GM23248 (cell line): ENCODE measurements around the gene ZNF853. TPM values are rescaled to one million over a fixed set of nuclear protein-coding genes. Genes with fewer than 3 reads are reported as not detected.

Experiments
- DNase-seq: peaks from one replicate; pipeline ENCODE4 v3.0.0-alpha.2; 2015
- H2AFZ ChIP-seq: fragments of 200-600 bp; sonication (generic); 2 replicates; pipeline ENCODE4 v1.6.1; 2016; ENCODE audit warnings: antibody characterized with exemption
- H3F3A ChIP-seq: fragments of 200-600 bp; sonication (generic); 2 replicates; pipeline ENCODE4 v1.6.1; 2016; ENCODE audit warnings: mild to moderate bottlenecking, antibody characterized with exemption, mixed run types; ENCODE audit not compliant: insufficient read depth
- H3K27ac ChIP-seq: fragments of 200-600 bp; sonication (generic); 2 replicates; pipeline ENCODE4 v1.5.1; 2016; ENCODE audit warnings: mild to moderate bottlenecking
- H3K27me3 ChIP-seq: fragments of 200-600 bp; sonication (generic); replicated peaks from 2 replicates; pipeline ENCODE4 v1.6.1; 2016; ENCODE audit warnings: mild to moderate bottlenecking; ENCODE audit not compliant: insufficient read depth
- H3K36me3 ChIP-seq: fragments of 200-600 bp; sonication (generic); 2 replicates; pipeline ENCODE4 v1.6.1; 2016; ENCODE audit warnings: low read depth, mild to moderate bottlenecking
- H3K4me1 ChIP-seq: fragments of 200-600 bp; sonication (generic); 2 replicates; pipeline ENCODE4 v1.6.1; 2016; ENCODE audit warnings: mild to moderate bottlenecking; ENCODE audit not compliant: insufficient read depth
- H3K4me2 ChIP-seq: fragments of 200-600 bp; sonication (generic); one replicate; pipeline ENCODE4 v1.6.1; 2016; ENCODE audit warnings: mild to moderate bottlenecking; ENCODE audit not compliant: unreplicated experiment
- H3K4me3 ChIP-seq: fragments of 200-600 bp; sonication (generic); 2 replicates; pipeline ENCODE4 v1.5.1; 2016; ENCODE audit warnings: mild to moderate bottlenecking
- H3K79me2 ChIP-seq: fragments of 200-600 bp; sonication (generic); 2 replicates; pipeline ENCODE4 v1.6.1; 2016; ENCODE audit warnings: mild to moderate bottlenecking; ENCODE audit not compliant: insufficient read depth
- H3K9ac ChIP-seq: fragments of 200-600 bp; sonication (generic); 2 replicates; pipeline ENCODE4 v1.6.1; 2016; ENCODE audit warnings: mild to moderate bottlenecking
- H3K9me2 ChIP-seq: fragments of 200-600 bp; sonication (generic); 2 replicates; pipeline ENCODE4 v1.6.1; 2016; ENCODE audit warnings: mixed run types, mild to moderate bottlenecking, moderate library complexity; ENCODE audit not compliant: insufficient read depth
- H3K9me3 ChIP-seq: fragments of 200-600 bp; sonication (generic); one replicate; pipeline ENCODE4 v1.6.1; 2017; ENCODE audit warnings: low read depth
- H4K20me1 ChIP-seq: fragments of 200-600 bp; sonication (generic); 2 replicates; pipeline ENCODE4 v1.6.0; 2016; ENCODE audit not compliant: insufficient read depth
- EZH2 ChIP-seq: fragments of 200-600 bp; sonication (generic); IDR thresholded peaks from 2 replicates; pipeline ENCODE4 v1.6.1; 2018; ENCODE audit warnings: antibody characterized with exemption, mild to moderate bottlenecking; ENCODE audit not compliant: insufficient read depth, poor library complexity, severe bottlenecking
- EZH2phosphoT487 ChIP-seq: fragments of 200-600 bp; sonication (generic); IDR thresholded peaks from 2 replicates; pipeline ENCODE4 v1.6.1; 2018; ENCODE audit warnings: antibody characterized with exemption, moderate library complexity, mild to moderate bottlenecking, low read depth; ENCODE audit not compliant: insufficient read depth
- WGBS, 2 experiments: methylation state at CpG; one replicate each; pipeline ENCODE4 v1.1.6; 2015 to 2017; ENCODE audit warnings: low lambda C conversion rate in 2 of 2, low coverage in 1 of 2; ENCODE audit errors: missing lambda C conversion rate in 2 of 2; 5-methylcytosine and 5-hydroxymethylcytosine counted together
- in situ Hi-C: fragments of 300-500 bp; cut with MboI; formaldehyde crosslinking; loops from 2 replicates; pipeline ENCODE4 v1.15.0; 2020
- polyA plus RNA-seq: library from polyadenylated mRNA; unstranded; fragments of >200 nt; fragmentation: Nextera tagmentation; extraction: Ambion mirVana; gene quantifications from 2 replicates; pipeline ENCODE4 v1.2.1, GENCODE V29; 2016
- total RNA-seq: library from RNA; depleted of rRNA; stranded (reverse); fragments of >200 nt; shearing (Covaris generic); gene quantifications from 2 replicates; pipeline ENCODE4 v1.2.3, GENCODE V29; 2014

Gene ZNF853
- total and polyA plus RNA-seq, 2 experiments from 2014 or later: 0.22 TPM; not detected in 1

GRCh38 chr7:6612819-6613218 lies 2.6 kb upstream of the ZNF853 start:
- DNase-seq: no peak
- TF ChIP-seq EZH2 (no peak), EZH2phosphoT487 (no peak)
- in situ Hi-C loops: no loop called here

GRCh38 chr7:6613706-6614105 lies 1.7 kb upstream of the ZNF853 start:
- H3K27ac ChIP-seq: no peak overlapping the region
- TF ChIP-seq EZH2phosphoT487 (no peak), EZH2 (no peak)
- no peaks in the 10 kb centered on the region for H3K9me3 ChIP-seq
- no peaks in the 10 kb centered on the region for H3K36me3 ChIP-seq
- H3K9me2 ChIP-seq: no peaks in the 10 kb centered on the region
- no peaks in the 10 kb centered on the region for H3K79me2 ChIP-seq
- H3K4me3 ChIP-seq: no peak overlapping the region
- H3K27me3 ChIP-seq: peaks cover 35% of the 10 kb centered on the region
- DNase-seq: no peak
- H2AFZ ChIP-seq: no peak overlapping the region
- H4K20me1 ChIP-seq: no peaks in the 10 kb centered on the region
- 52 to 71% methylated on average over 2 of the region's 2 CpGs for WGBS, 2 experiments
- no peaks in the 10 kb centered on the region for H3K4me1 ChIP-seq
- H3K9ac ChIP-seq: no peak overlapping the region
- in situ Hi-C loops: no loop called here
- no peak overlapping the region for H3K4me2 ChIP-seq
- no peaks in the 10 kb centered on the region for H3F3A ChIP-seq

More at GRCh38 chr7:6612819-6613218, 2.6 kb upstream of the ZNF853 start:
- 53 to 72% methylated on average over 5 to 7 of the region's 7 CpGs for WGBS, 2 experiments
- H3K4me3 ChIP-seq: no peak overlapping the region
- no peaks in the 10 kb centered on the region for H3K4me1 ChIP-seq
- no peaks in the 10 kb centered on the region for H3F3A ChIP-seq
- H3K4me2 ChIP-seq: no peak overlapping the region
- no peaks in the 10 kb centered on the region for H3K9me3 ChIP-seq
- peaks cover 35% of the 10 kb centered on the region for H3K27me3 ChIP-seq
- H3K9me2 ChIP-seq: no peaks in the 10 kb centered on the region
- no peak overlapping the region for H3K27ac ChIP-seq
- H4K20me1 ChIP-seq: no peaks in the 10 kb centered on the region
- H3K36me3 ChIP-seq: no peaks in the 10 kb centered on the region
- H3K9ac ChIP-seq: no peak overlapping the region
- no peak overlapping the region for H2AFZ ChIP-seq
- no peaks in the 10 kb centered on the region for H3K79me2 ChIP-seq

GRCh38 chr7:6615723-6616555 lies 529 bp downstream of the ZNF853 start:
- no peak for DNase-seq
- no peaks in the 10 kb centered on the region for H4K20me1 ChIP-seq
- H3K27ac ChIP-seq: no peak overlapping the region
- 11 to 18% methylated on average over 34 to 53 of the region's 63 CpGs for WGBS, 2 experiments
- 0 out of 2 replicates have a peak, but pooled peaks have one; percentile 72 for TF ChIP-seq EZH2phosphoT487
- no peak for TF ChIP-seq EZH2
- no peaks in the 10 kb centered on the region for H3K79me2 ChIP-seq
- H3K4me3 ChIP-seq: no peak overlapping the region
- H3K27me3 ChIP-seq: peaks cover 42% of the 10 kb centered on the region
- in situ Hi-C loops: no loop called here
- H3K4me1 ChIP-seq: no peaks in the 10 kb centered on the region
- H3K9me2 ChIP-seq: no peaks in the 10 kb centered on the region
- H2AFZ ChIP-seq: no peak overlapping the region; the same call in 1 of the 2 replicates
- no peaks in the 10 kb centered on the region for H3K9me3 ChIP-seq
- H3K4me2 ChIP-seq: no peak overlapping the region
- no peaks in the 10 kb centered on the region for H3K36me3 ChIP-seq
- no peaks in the 10 kb centered on the region for H3F3A ChIP-seq
- H3K9ac ChIP-seq: no peak overlapping the region

- Histone ChIP-seq H3K4me3 (no peak overlapping the region), H3K4me2 (no peak overlapping the region), H3K27ac (no peak overlapping the region), H3K79me2 (no peaks in the 10 kb centered on the region), H3F3A (no peaks in the 10 kb centered on the region), H4K20me1 (no peaks in the 10 kb centered on the region), H3K36me3 (no peaks in the 10 kb centered on the region), H3K4me1 (no peaks in the 10 kb centered on the region), H3K9me3 (no peaks in the 10 kb centered on the region), H2AFZ (no peak overlapping the region), H3K27me3 (peaks cover 42% of the 10 kb centered on the region), H3K9ac (no peak overlapping the region), H3K9me2 (no peaks in the 10 kb centered on the region)
- no peak for DNase-seq
- in situ Hi-C loops: no loop called here
- 85% methylated on average over 13 to 20 of the region's 20 CpGs for WGBS, 2 experiments
- TF ChIP-seq EZH2phosphoT487 (no peak), EZH2 (no peak)
Measured at GRCh38 chr7:6616854-6617643, 1.6 kb downstream of the ZNF853 start.
